ENCODE measurements around the gene RGS18. TPM values are rescaled to one million over a fixed set of nuclear protein-coding genes. Genes with fewer than 3 reads are reported as not detected.

RGS18 gene
- total and polyA plus RNA-seq, 2 of the 8 experiments (the other 6 are each of a cell fraction or from before 2014, with no cell fraction given) = not detected

DNA sequence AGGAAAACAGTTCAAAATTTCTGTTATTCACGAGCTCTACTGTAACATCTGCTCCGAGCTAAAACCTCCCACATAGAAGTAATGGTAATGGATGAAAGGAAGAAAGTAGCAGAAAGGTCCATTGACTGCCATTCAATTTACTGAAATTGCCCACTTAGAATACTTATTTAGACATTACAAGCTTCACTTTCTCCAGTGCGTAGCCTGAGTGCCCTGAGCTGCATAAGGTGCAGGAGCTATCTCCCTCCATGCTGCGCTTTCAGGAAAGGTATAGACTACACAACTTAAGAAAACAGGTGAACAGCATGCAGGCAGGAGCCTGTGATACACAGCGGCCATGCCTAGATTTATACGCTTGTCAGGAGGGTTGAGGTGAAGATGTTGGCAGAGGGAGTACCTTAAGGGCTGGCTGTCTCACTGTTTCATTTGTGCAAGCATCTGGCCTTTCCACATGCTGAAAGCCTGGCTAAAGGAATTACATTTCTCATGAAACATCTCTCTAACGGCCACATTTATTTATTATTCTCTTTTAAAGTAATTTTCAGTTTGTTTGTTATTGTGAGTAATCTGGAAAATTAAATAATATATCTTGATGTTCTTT is 74.7 kb downstream of the RGS18 start:
- H3K27me3 ChIP-seq (replicated peaks in 1 of 4; ENCODE audit: control insufficient read depth in 3 of 4, extremely low read depth in 1 of 4, insufficient read depth in 3 of 4, low read length in 3 of 4) = no peaks in the 10 kb centered on the region
- no peaks in the 10 kb centered on the region for H4K20me1 ChIP-seq (replicated peaks in 1 of 2; ENCODE audit: control insufficient read depth in 1 of 2, insufficient read depth in 2 of 2, low read length in 2 of 2)
- TF ChIP-seq SP4 (IDR thresholded peaks at IDR 0.05; ENCODE audit: low read length) (no peak), GABPA (IDR thresholded peaks at IDR 0.05; ENCODE audit: borderline replicate concordance, insufficient read depth, low read length) (no peak), YY1 (IDR thresholded peaks at IDR 0.05; ENCODE audit: low read depth, low read length) (no peak), CEBPB (IDR thresholded peaks at IDR 0.05; ENCODE audit: low read depth, low read length) (no peak), BRCA1 (IDR thresholded peaks at IDR 0.05; ENCODE audit: low read depth, low read length) (no peak), RXRA (IDR thresholded peaks at IDR 0.05; ENCODE audit: insufficient read depth, low read depth, low read length) (no peak), HDAC2 (IDR thresholded peaks at IDR 0.05; ENCODE audit: borderline replicate concordance in 1 of 2, low read depth in 2 of 2, low read length in 2 of 2) (no peak)
- no peaks in the 10 kb centered on the region for H3K79me1 ChIP-seq (ENCODE audit: low read depth, low read length)
- H3K4me2 ChIP-seq (ENCODE audit: insufficient read depth in 1 of 2, low read depth in 2 of 2, low read length in 2 of 2) = no peak overlapping the region
- H2AFZ ChIP-seq (ENCODE audit: low read length) = peak overlapping the region; percentile 64; the same call in 1 of the 2 replicates
- no peaks in the 10 kb centered on the region for H3K9me3 ChIP-seq (ENCODE audit: insufficient read depth in 2 of 2, low read depth in 1 of 2, low read length in 1 of 2)
- H2BK12ac ChIP-seq (ENCODE audit: low read depth, low read length) = no peak overlapping the region
- H3K14ac ChIP-seq (ENCODE audit: insufficient read length) = no peak overlapping the region
- no peak for FAIRE-seq
- H3K18ac ChIP-seq (ENCODE audit: extremely low read depth, low read length) = no peak overlapping the region
- no peak overlapping the region for H2BK20ac ChIP-seq (ENCODE audit: low read length)
- no peak overlapping the region for H2BK5ac ChIP-seq (ENCODE audit: low read depth, low read length)
- DNase-seq (ENCODE audit: low read depth in 1 of 2, low spot score in 2 of 2) = no peak
- no peak overlapping the region for H3K9ac ChIP-seq (replicated peaks in 1 of 4; ENCODE audit: extremely low read depth in 1 of 4, low read depth in 3 of 4, low read length in 3 of 4)
- ChIA-PET CTCF (ENCODE audit: partially characterized antibody) (no interaction called here), POLR2A (ENCODE audit: partially characterized antibody) (no interaction called here)
- 92% methylated on average over 7 of the region's 7 CpGs; no CpG with 5 or more reads in 1 of the 2 experiments for WGBS, 2 experiments (ENCODE audit: extremely low coverage in 1 of 2, insufficient coverage in 1 of 2, insufficient read length in 1 of 2, insufficient replicate concordance in 2 of 2, low coverage in 1 of 2, low lambda C conversion rate in 2 of 2, missing lambda C conversion rate in 1 of 2)
- H3K23me2 ChIP-seq (ENCODE audit: low read depth, low read length) = no peaks in the 10 kb centered on the region
- H4K91ac ChIP-seq (replicated peaks; ENCODE audit: insufficient read length, low read length) = no peak overlapping the region
- no peak overlapping the region for H3K4me3 ChIP-seq (ENCODE audit: extremely low read depth in 1 of 4, insufficient read depth in 2 of 4, low read depth in 3 of 4, low read length in 4 of 4)
- no peak overlapping the region for H3K56ac ChIP-seq (replicated peaks; ENCODE audit: insufficient read length, low read depth, low read length)
- no peak overlapping the region for H3K4ac ChIP-seq (replicated peaks; ENCODE audit: insufficient read length, low read depth, low read length)
- no peak overlapping the region for H4K5ac ChIP-seq (ENCODE audit: insufficient read length, low read depth, low read length)
- no peak overlapping the region for H4K8ac ChIP-seq (ENCODE audit: extremely low read depth, insufficient read depth, low read length)
- no peaks in the 10 kb centered on the region for H3K79me2 ChIP-seq (ENCODE audit: control insufficient read depth in 1 of 2, insufficient read depth in 2 of 2, low read length in 2 of 2)
- no peak overlapping the region for H3K27ac ChIP-seq (ENCODE audit: low read depth, low read length)
- H2BK120ac ChIP-seq (replicated peaks; ENCODE audit: low read depth, low read length) = no peak overlapping the region
- no peak overlapping the region for H2AK5ac ChIP-seq (ENCODE audit: low read depth, low read length)
- H3K4me1 ChIP-seq (replicated peaks in 1 of 4; ENCODE audit: control insufficient read depth in 3 of 4, insufficient read depth in 4 of 4, low read length in 3 of 4) = no peaks in the 10 kb centered on the region
- H2BK15ac ChIP-seq (ENCODE audit: low read length) = no peak overlapping the region
- no peaks in the 10 kb centered on the region for H3K36me3 ChIP-seq (ENCODE audit: control insufficient read depth in 2 of 4, insufficient read depth in 4 of 4, low read length in 3 of 4)
- no peak overlapping the region for H3K23ac ChIP-seq (ENCODE audit: insufficient read length)
